ENCODE data around the gene DNAL1.
A peak's percentile ranks its signal among the peaks of the same experiment; 100 is the strongest.
"Not testable (repeated sequence)": the region's sequence is repeated elsewhere in the genome, so short reads cannot be mapped to it uniquely, and the experiment has no call there.

The DNAL1 gene

GRCh38 chr14:73623504-73624054, 21.2 kb upstream of the DNAL1 start:
- DNase-seq (ENCODE audit: low read depth): no peak
- no peak overlapping the region for H3K4me3 ChIP-seq (replicated peaks; ENCODE audit: low read depth, low read length)

GRCh38 chr14:73625706-73626105, 19.1 kb upstream of the DNAL1 start:
- no peak overlapping the region for H3K4me3 ChIP-seq (replicated peaks; ENCODE audit: low read depth, low read length)
- DNase-seq (ENCODE audit: low read depth): peak; percentile 16
- no peak for TF ChIP-seq CTCF (IDR thresholded peaks at IDR 0.05; ENCODE audit: low read length, missing control alignments)

More at GRCh38 chr14:73623504-73624054, 21.2 kb upstream of the DNAL1 start:
- no peak for TF ChIP-seq CTCF (IDR thresholded peaks at IDR 0.05; ENCODE audit: low read length, missing control alignments)

GRCh38 chr14:73627151-73627558, 17.6 kb upstream of the DNAL1 start:
- DNase-seq (ENCODE audit: low read depth): no peak
- no peak overlapping the region for H3K4me3 ChIP-seq (replicated peaks; ENCODE audit: low read depth, low read length)
- no peak for TF ChIP-seq CTCF (IDR thresholded peaks at IDR 0.05; ENCODE audit: low read length, missing control alignments)

- no peak overlapping the region for H3K4me3 ChIP-seq (replicated peaks; ENCODE audit: low read depth, low read length)
- TF ChIP-seq CTCF (IDR thresholded peaks at IDR 0.05; ENCODE audit: low read length, missing control alignments): no peak
- no peak for DNase-seq (ENCODE audit: low read depth)
Observed at GRCh38 chr14:73630009-73630780, 14.6 kb upstream of the DNAL1 start.

GRCh38 chr14:73633116-73634010, 11.4 kb upstream of the DNAL1 start:
- H3K4me3 ChIP-seq (replicated peaks; ENCODE audit: low read depth, low read length): peak overlapping the region; percentile 49
- peak; percentile 85 for TF ChIP-seq CTCF (IDR thresholded peaks at IDR 0.05; ENCODE audit: low read length, missing control alignments)
- peak; percentile 81 for DNase-seq (ENCODE audit: low read depth)

GRCh38 chr14:73634011-73634833, 10.6 kb upstream of the DNAL1 start:
- peak overlapping the region; percentile 49 for H3K4me3 ChIP-seq (replicated peaks; ENCODE audit: low read depth, low read length)
- peak; percentile 22 for TF ChIP-seq CTCF (IDR thresholded peaks at IDR 0.05; ENCODE audit: low read length, missing control alignments)
- peak; percentile 18 for DNase-seq (ENCODE audit: low read depth)

- not testable (repeated sequence) for H3K4me3 ChIP-seq (replicated peaks; ENCODE audit: low read depth, low read length); DNase-seq (ENCODE audit: low read depth)
Observed at GRCh38 chr14:73636355-73636754, 8.4 kb upstream of the DNAL1 start.
